Activated CD8-positive, alpha-beta memory T cell treated with anti-CD3 and anti-CD28 coated beads for 36 hours (primary cell): Measurements from ENCODE around the gene FLRT3. TPM values are rescaled to one million over a fixed set of nuclear protein-coding genes. Genes with fewer than 3 reads are reported as not detected.

ENCODE experiments used
- CTCF ChIA-PET: fragments of 350-600 bp; sonication (Branson Sonifier 250); formaldehyde crosslinking; loops from one replicate; lab custom pipeline; 2021; ENCODE audit warnings: antibody characterized with exemption; lab: Charles Lee
- POLR2A ChIA-PET: fragments of 350-600 bp; sonication (Branson Sonifier 250); formaldehyde crosslinking; loops from one replicate; lab custom pipeline; 2021; ENCODE audit warnings: antibody characterized with exemption; lab: Charles Lee
- total RNA-seq, 2 experiments: library from RNA; stranded (reverse); gene quantifications; one replicate each; pipeline ENCODE4 v1.2.3, GENCODE V29; 2021

FLRT3 gene
- total RNA-seq: not detected

- CTCF ChIA-PET: no interaction called here
- POLR2A ChIA-PET: no interaction called here
Measured at GRCh38 chr20:14337400-14338171, at the start of gene FLRT3. FLRT3 (minus strand) TSS chr20:14337612; CDS start chr20:14327506, 10,106 bp downstream.

DNA sequence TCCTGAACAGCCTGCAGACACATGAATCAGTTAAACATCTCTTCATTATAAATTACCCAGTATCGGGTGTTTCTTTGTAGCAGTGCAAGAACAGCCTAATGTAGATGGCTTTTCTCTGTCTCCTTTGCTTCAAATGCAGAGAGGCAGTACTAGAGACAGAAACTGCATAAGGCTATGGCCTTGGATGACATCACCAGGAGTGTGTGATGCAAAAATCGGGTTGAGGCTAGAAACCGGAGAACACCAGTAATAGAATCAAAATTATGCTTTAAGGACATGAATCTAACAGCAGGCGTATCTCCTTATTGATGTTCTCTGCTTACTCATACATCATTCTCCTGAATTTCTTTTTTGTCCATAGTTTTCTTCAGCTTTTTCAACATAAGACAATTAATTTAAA lies 49.3 kb upstream of the FLRT3 start:
- ChIA-PET CTCF (no interaction called here), POLR2A (no interaction called here)

DNA sequence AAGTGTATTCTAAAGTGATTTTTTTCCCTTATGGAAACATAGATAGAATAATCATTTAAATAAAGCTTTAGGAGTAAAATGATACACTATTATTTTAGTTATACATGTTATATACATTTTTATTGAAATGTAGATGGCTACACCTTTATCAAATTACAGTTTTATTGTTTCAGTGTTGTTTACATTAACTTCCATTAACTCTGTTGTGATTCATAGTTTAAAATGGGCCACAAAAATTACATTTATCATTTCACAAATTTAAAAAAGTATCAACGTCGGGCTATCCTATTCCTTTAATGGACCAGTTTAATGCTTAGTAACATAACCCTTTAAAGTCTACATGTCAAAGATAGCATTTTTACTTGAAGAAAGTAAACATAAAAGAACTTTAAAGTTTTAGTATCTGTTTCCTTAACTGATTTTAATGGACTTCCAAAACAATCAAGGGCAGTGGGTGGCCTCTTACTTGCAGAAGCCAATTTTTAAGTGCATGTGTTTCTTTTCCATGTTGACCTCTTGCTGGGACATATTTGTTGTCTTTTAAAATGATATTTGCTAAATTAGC lies 47.8 kb upstream of the FLRT3 start:
- POLR2A ChIA-PET: no interaction called here

DNA sequence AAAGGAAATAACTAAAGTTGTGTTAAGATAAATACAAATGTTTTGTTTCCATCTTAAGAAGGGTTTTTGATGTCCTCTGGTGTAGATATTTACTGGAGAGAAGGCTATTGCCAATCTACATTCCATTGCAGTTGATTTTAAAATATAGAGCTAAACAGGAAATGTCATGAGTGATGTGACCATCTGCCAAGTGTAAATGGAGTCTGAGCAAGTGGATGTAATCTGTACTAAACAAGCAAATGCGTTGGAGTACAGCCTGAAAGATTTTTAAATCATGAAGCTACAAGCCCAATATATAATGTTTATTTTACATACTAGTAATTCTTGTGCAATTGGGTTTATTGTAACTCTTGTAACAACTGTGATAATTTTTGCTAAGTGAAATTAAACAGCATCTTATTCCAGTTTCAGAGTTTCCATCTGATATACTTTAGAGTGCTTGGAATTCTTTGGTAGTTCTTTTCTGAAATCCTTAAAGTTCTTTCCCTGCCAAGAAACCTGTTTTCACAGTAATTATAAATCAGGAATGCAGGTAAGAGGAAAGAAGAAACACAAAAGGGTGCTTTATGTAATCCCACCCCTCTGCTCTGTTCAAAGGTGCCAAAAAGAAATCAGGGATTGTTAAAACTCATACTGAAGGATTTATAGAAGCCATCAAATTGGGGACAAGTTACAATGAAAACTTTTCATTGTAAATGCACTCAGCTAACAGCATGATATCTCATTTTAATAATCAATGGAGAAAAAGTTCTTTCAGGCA lies 47.2 kb upstream of the FLRT3 start:
- CTCF ChIA-PET: no interaction called here
- POLR2A ChIA-PET: no interaction called here

More for the DNA sequence above, 47.8 kb upstream of the FLRT3 start:
- CTCF ChIA-PET: no interaction called here

- CTCF ChIA-PET: no interaction called here
- POLR2A ChIA-PET: no interaction called here
Measured at GRCh38 chr20:14383335-14383734, 45.9 kb upstream of the FLRT3 start.

DNA sequence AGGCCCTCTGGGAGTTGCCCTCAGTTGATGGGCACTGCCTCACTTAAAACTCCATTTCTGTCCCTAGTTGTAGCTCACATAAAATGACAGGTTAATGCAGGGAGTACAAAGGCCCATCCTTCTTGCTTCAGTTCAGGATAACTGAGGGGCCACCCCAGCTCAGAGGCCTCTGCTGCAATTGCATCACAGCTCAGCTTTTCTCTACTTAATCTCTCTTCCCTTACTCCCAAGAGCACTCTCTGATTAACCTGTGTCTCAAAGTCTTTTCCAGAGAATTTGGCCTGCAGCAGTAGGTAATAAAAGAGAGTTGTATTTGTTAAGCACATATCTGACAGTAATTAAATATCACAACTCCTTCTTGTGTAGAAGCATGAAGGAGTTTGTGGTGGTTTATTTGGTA lies 40.9 kb upstream of the FLRT3 start:
- POLR2A ChIA-PET: no interaction called here
- CTCF ChIA-PET: no interaction called here

DNA sequence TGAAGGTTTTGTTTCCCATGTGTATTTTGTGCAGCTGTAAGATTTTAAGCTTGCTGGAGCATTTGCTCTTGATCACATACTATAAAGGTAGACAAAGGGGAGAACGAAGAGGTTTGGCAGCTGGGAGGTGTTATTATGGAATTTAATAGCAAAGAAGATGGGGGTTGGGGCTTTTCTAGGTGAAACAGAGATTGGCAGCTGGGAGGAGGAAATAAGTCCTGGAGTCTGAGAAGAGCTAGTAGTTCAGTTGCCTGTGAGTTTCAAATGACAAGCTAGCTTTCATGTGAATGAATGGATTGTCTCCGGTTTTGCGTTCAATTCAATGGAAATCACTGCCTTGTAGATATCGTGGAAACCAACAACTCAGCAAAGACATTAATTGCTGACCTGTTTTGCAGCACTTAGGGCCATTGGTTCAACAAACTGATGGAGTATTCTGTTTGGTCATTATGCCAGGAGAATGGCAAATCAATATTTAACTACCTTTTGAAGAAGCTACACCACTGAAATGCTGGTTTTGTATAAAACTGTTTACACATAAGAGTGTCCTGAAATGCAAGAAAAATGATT lies 38.1 kb upstream of the FLRT3 start:
- ChIA-PET CTCF (no interaction called here), POLR2A (no interaction called here)

- POLR2A ChIA-PET: no interaction called here
- CTCF ChIA-PET: no interaction called here
Measured at GRCh38 chr20:14374196-14374595, 36.8 kb upstream of the FLRT3 start.

GRCh38 chr20:14361509-14362345 lies 24.3 kb upstream of the FLRT3 start:
- ChIA-PET POLR2A (no interaction called here), CTCF (no interaction called here)

- CTCF ChIA-PET: no interaction called here
Measured at GRCh38 chr20:14360416-14360815, 23.0 kb upstream of the FLRT3 start.

GRCh38 chr20:14355791-14356190 lies 18.4 kb upstream of the FLRT3 start:
- CTCF ChIA-PET: no interaction called here

More at GRCh38 chr20:14360416-14360815, 23.0 kb upstream of the FLRT3 start:
- POLR2A ChIA-PET: no interaction called here

GRCh38 chr20:14344746-14345145 lies 7.3 kb upstream of the FLRT3 start:
- ChIA-PET POLR2A (no interaction called here), CTCF (no interaction called here)

More at GRCh38 chr20:14355791-14356190, 18.4 kb upstream of the FLRT3 start:
- POLR2A ChIA-PET: no interaction called here

GRCh38 chr20:14343491-14344065 lies 6.2 kb upstream of the FLRT3 start:
- CTCF ChIA-PET: no interaction called here
- POLR2A ChIA-PET: no interaction called here

- CTCF ChIA-PET: no interaction called here
- POLR2A ChIA-PET: no interaction called here
Measured at GRCh38 chr20:14342918-14343317, 5.5 kb upstream of the FLRT3 start.

- POLR2A ChIA-PET: no interaction called here
- CTCF ChIA-PET: no interaction called here
Measured at GRCh38 chr20:14341801-14342200, 4.4 kb upstream of the FLRT3 start.

DNA sequence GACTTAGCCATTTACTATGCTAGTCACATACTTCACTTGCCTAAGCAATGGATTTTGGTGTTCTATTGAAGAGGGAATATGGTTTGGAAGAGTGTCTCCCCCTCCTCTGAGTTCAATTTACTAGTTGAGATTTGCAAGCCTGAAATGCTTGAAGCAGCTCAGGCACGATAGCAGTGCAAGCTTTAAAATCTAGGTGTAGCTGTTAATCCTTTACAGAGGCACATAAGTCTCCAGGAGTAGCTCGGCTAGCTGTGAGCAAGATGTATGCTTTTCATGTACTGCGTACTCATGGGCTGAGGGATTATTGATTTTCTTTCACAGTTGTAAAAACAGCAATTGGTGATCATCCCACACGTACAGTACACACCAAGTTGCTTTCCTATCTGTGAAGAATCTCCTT lies 726 bp downstream of the FLRT3 start:
- ChIA-PET POLR2A (no interaction called here), CTCF (no interaction called here)

DNA sequence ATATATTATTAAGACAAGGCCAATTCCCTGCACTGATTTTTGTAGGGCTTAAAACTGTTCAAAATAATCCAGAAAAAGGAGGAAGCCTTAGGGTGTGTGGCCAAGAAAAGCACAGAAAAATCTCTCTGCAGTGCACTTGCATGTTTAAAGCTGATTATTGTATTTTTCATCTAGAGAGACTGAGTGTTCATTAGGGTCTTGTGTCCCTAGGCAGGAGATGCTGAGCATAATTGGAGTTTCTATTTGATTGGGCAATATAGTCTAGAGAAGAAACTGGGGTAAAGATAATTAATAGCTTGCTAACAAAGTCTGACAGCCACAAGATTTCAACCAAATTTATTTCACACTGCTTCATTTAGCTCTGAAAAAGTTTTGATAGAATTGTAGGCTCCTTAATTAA lies 2.4 kb downstream of the FLRT3 start:
- CTCF ChIA-PET: no interaction called here
- POLR2A ChIA-PET: no interaction called here

- POLR2A ChIA-PET: no interaction called here
- CTCF ChIA-PET: no interaction called here
Measured at GRCh38 chr20:14334306-14334930, 3.0 kb downstream of the FLRT3 start.

- CTCF ChIA-PET: no interaction called here
- POLR2A ChIA-PET: no interaction called here
Measured at GRCh38 chr20:14333721-14334120, 3.7 kb downstream of the FLRT3 start.
